Peyer's patch (tissue), 4 donors: ENCODE data around the gene EFCAB14.

Experiments used
- POLR2A ChIP-seq, 2 donors: fragments of 450-650 bp; IDR thresholded peaks; one replicate each; pipeline ENCODE4 v1.5.1; 2017; ENCODE audit warnings: antibody characterized with exemption in 2 of 2, mild to moderate bottlenecking in 2 of 2, moderate library complexity in 2 of 2
- TF ChIP-seq, protein P1 (sequence below), 6 experiments: fragments of 450-650 bp in 4 of 6; fragments of 200-600 bp in 2 of 6; sonication (generic) in 1 of 6; IDR thresholded peaks; one replicate each; pipeline ENCODE4 v1.5.1; 2017 to 2019; ENCODE audit warnings: antibody characterized with exemption in 6 of 6, mild to moderate bottlenecking in 3 of 6, moderate library complexity in 1 of 6

DNA sequence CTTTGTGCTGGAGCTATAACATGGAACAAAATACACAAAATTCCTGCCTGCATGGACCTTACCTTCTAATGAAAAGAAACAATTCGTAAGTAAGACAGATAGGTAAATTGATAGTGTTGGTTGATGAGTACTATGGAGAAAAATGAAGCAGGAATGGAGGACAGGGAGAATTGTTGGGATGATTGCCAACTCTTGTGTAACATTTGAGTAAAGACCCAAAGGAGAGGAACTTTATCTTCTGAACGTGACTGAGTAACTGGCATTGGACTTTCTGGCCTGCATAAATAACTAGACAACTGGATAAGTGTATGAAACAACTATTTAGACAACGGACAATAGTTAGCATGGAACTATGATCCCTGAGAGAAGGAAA, 6.8 kb upstream of the EFCAB14 start:
- TF ChIP-seq, protein P1, sequence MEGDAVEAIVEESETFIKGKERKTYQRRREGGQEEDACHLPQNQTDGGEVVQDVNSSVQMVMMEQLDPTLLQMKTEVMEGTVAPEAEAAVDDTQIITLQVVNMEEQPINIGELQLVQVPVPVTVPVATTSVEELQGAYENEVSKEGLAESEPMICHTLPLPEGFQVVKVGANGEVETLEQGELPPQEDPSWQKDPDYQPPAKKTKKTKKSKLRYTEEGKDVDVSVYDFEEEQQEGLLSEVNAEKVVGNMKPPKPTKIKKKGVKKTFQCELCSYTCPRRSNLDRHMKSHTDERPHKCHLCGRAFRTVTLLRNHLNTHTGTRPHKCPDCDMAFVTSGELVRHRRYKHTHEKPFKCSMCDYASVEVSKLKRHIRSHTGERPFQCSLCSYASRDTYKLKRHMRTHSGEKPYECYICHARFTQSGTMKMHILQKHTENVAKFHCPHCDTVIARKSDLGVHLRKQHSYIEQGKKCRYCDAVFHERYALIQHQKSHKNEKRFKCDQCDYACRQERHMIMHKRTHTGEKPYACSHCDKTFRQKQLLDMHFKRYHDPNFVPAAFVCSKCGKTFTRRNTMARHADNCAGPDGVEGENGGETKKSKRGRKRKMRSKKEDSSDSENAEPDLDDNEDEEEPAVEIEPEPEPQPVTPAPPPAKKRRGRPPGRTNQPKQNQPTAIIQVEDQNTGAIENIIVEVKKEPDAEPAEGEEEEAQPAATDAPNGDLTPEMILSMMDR (IDR thresholded peaks at IDR 0.05): no peak
- TF ChIP-seq POLR2A (IDR thresholded peaks at IDR 0.05): no peak
